PC-3 (cell line): Measurements from ENCODE around the gene WSCD2. TPM values are rescaled to one million over a fixed set of nuclear protein-coding genes. Genes with fewer than 3 reads are reported as not detected.

Experiments used
- ATAC-seq: fragments of 200-7000 bp; cut with Tn5 transposase; 2 replicates; pipeline ENCODE4 v1.9.1; 2020; ENCODE audit warnings: mild to moderate bottlenecking, moderate library complexity
- BruUV-seq: library from RNA; stranded (reverse); fragments of 400-500 nt; replicated peaks from 2 replicates; lab custom pipeline; 2021; lab: Mats Ljungman, UMichigan
- CTCF ChIA-PET: fragments of 300-600 bp; sonication (Branson Sonifier 250); formaldehyde crosslinking; loops from one replicate; lab custom pipeline; 2022; ENCODE audit warnings: antibody characterized with exemption; lab: Charles Lee
- POLR2A ChIA-PET: fragments of 300-600 bp; sonication (Branson Sonifier 250); formaldehyde crosslinking; loops from one replicate; lab custom pipeline; 2022; ENCODE audit warnings: antibody characterized with exemption; ENCODE audit not compliant: unreplicated experiment; lab: Charles Lee
- DNase-seq: peaks from one replicate; pipeline ENCODE4 v3.0.0-alpha.2; 2015
- H2AFZ ChIP-seq: fragments of 300-600 bp; sonication (generic); 2 replicates; pipeline ENCODE4 v1.6.0; 2016; ENCODE audit warnings: antibody characterized with exemption, low read length
- H3F3A ChIP-seq: fragments of 300-600 bp; sonication (generic); one replicate; pipeline ENCODE4 v1.6.0; 2017; ENCODE audit warnings: antibody characterized with exemption, low read length, control low read depth, mild to moderate bottlenecking; ENCODE audit not compliant: unreplicated experiment
- H3K27ac ChIP-seq: fragments of 300-600 bp; sonication (generic); 2 replicates; pipeline ENCODE4 v1.5.1; 2016; ENCODE audit warnings: mild to moderate bottlenecking, low read length
- H3K27me3 ChIP-seq: fragments of 300-600 bp; sonication (generic); 2 replicates; pipeline ENCODE4 v1.6.1; 2016; ENCODE audit warnings: low read length, mixed read lengths
- H3K36me3 ChIP-seq: fragments of 300-600 bp; sonication (generic); 2 replicates; pipeline ENCODE4 v1.6.1; 2016; ENCODE audit warnings: low read depth, mixed run types, low read length, mixed read lengths
- H3K4me1 ChIP-seq: fragments of 300-600 bp; sonication (generic); 2 replicates; pipeline ENCODE4 v1.5.1; 2016; ENCODE audit warnings: low read length; ENCODE audit not compliant: insufficient read depth
- H3K4me2 ChIP-seq: fragments of 300-600 bp; sonication (generic); 2 replicates; pipeline ENCODE4 v1.6.0; 2016; ENCODE audit warnings: low read length
- H3K4me3 ChIP-seq: fragments of 300-600 bp; sonication (generic); 2 replicates; pipeline ENCODE4 v1.5.1; 2016; ENCODE audit warnings: mild to moderate bottlenecking, low read length, mixed read lengths
- H3K79me2 ChIP-seq: fragments of 300-600 bp; sonication (generic); 2 replicates; pipeline ENCODE4 v1.6.1; 2017; ENCODE audit warnings: low read length, mixed read lengths
- H3K9ac ChIP-seq: fragments of 300-600 bp; sonication (generic); 2 replicates; pipeline ENCODE4 v1.6.0; 2016; ENCODE audit warnings: mild to moderate bottlenecking, low read length
- H3K9me2 ChIP-seq: fragments of 300-600 bp; sonication (generic); replicated peaks from 2 replicates; pipeline ENCODE4 v1.6.1; 2016; ENCODE audit warnings: mixed run types, low read length, mixed read lengths
- H3K9me3 ChIP-seq: fragments of 300-600 bp; sonication (generic); 2 replicates; pipeline ENCODE4 v1.6.1; 2016; ENCODE audit warnings: low read length, mixed read lengths
- H4K20me1 ChIP-seq: fragments of 300-600 bp; sonication (generic); 2 replicates; pipeline ENCODE4 v1.6.1; 2016; ENCODE audit warnings: low read length, mixed read lengths
- CTCF ChIP-seq: fragments of 300-600 bp; sonication (generic); conservative IDR thresholded peaks from 2 replicates; pipeline ENCODE4 v1.5.1; 2017; ENCODE audit warnings: antibody characterized with exemption, low read depth, mild to moderate bottlenecking, low read length
- EZH2 ChIP-seq: fragments of 300-600 bp; sonication (generic); IDR thresholded peaks from one replicate; pipeline ENCODE4 v1.6.1; 2017; ENCODE audit warnings: antibody characterized with exemption, mild to moderate bottlenecking, low read length; ENCODE audit not compliant: unreplicated experiment
- EZH2phosphoT487 ChIP-seq: fragments of 300-600 bp; sonication (generic); IDR thresholded peaks from 2 replicates; pipeline ENCODE4 v1.6.1; 2018; ENCODE audit warnings: mild to moderate bottlenecking, antibody characterized with exemption, low read length, borderline replicate concordance
- intact Hi-C: fragments of 100-400 bp; cut with micrococcal nuclease; formaldehyde crosslinking; loops from 2 replicates; pipeline ENCODE4 v1.9.0; 2023
- total RNA-seq: library from RNA; depleted of rRNA; stranded (reverse); fragments of >200 nt; gene quantifications from 2 replicates; pipeline ENCODE4 v1.2.3, GENCODE V29; 2014

WSCD2 gene
- total RNA-seq, 1 experiment from 2014 or later = not detected

GRCh38 chr12:108127654-108128053, 1.4 kb upstream of the WSCD2 start:
- H3K36me3 ChIP-seq = no peaks in the 10 kb centered on the region
- H3K27me3 ChIP-seq = peaks cover 74% of the 10 kb centered on the region
- no peak overlapping the region for H3K4me2 ChIP-seq
- no peak overlapping the region for H3K9ac ChIP-seq
- H4K20me1 ChIP-seq = no peaks in the 10 kb centered on the region
- DNase-seq = no peak
- ATAC-seq = no peak
- no peaks in the 10 kb centered on the region for H3K4me1 ChIP-seq
- H3K9me3 ChIP-seq = no peaks in the 10 kb centered on the region
- BruUV-seq = no TSS peak
- no peak overlapping the region for H3K27ac ChIP-seq
- H2AFZ ChIP-seq = no peak overlapping the region
- TF ChIP-seq EZH2 (no peak), EZH2phosphoT487 (no peak), CTCF (no peak)
- intact Hi-C loops = no loop called here
- ChIA-PET POLR2A (no interaction called here), CTCF (no interaction called here)
- no peaks in the 10 kb centered on the region for H3F3A ChIP-seq
- no peaks in the 10 kb centered on the region for H3K9me2 ChIP-seq
- H3K4me3 ChIP-seq = no peak overlapping the region
- H3K79me2 ChIP-seq = no peaks in the 10 kb centered on the region

- no peaks in the 10 kb centered on the region for H3K36me3 ChIP-seq
- intact Hi-C loops = no loop called here
- DNase-seq = no peak
- CTCF ChIA-PET = no interaction called here
- no peaks in the 10 kb centered on the region for H3K4me1 ChIP-seq
- TF ChIP-seq EZH2 (no peak), EZH2phosphoT487 (no peak), CTCF (no peak)
- no TSS peak for BruUV-seq
- peaks cover 82% of the 10 kb centered on the region for H3K27me3 ChIP-seq
- H3K4me2 ChIP-seq = peak overlapping the region; percentile 77
- H4K20me1 ChIP-seq = no peaks in the 10 kb centered on the region
- no peaks in the 10 kb centered on the region for H3K9me3 ChIP-seq
- H2AFZ ChIP-seq = 0 out of 2 replicates have a peak overlapping the region, but pooled peaks have one; percentile 48
- no peaks in the 10 kb centered on the region for H3K9me2 ChIP-seq
- POLR2A ChIA-PET = no interaction called here
- H3K9ac ChIP-seq = no peak overlapping the region
- ATAC-seq = no peak
- no peaks in the 10 kb centered on the region for H3F3A ChIP-seq
- H3K79me2 ChIP-seq = no peaks in the 10 kb centered on the region
- no peak overlapping the region for H3K27ac ChIP-seq
- peak overlapping the region; percentile 54; the same call in 1 of the 2 replicates for H3K4me3 ChIP-seq
Measured at GRCh38 chr12:108128221-108129016, 669 bp upstream of the WSCD2 start.

GRCh38 chr12:108131035-108131434, 1.9 kb downstream of the WSCD2 start:
- ChIA-PET CTCF (no interaction called here), POLR2A (no interaction called here)
- BruUV-seq = no TSS peak
- Histone ChIP-seq H4K20me1 (no peaks in the 10 kb centered on the region), H3K9me3 (no peaks in the 10 kb centered on the region), H3K4me1 (no peaks in the 10 kb centered on the region), H3K27me3 (peaks cover 96% of the 10 kb centered on the region), H3K9me2 (no peaks in the 10 kb centered on the region), H3K9ac (no peak overlapping the region), H3K79me2 (no peaks in the 10 kb centered on the region), H3K4me2 (no peak overlapping the region), H3K27ac (no peak overlapping the region), H2AFZ (no peak overlapping the region), H3K4me3 (no peak overlapping the region), H3K36me3 (no peaks in the 10 kb centered on the region), H3F3A (no peaks in the 10 kb centered on the region)
- no peak for TF ChIP-seq EZH2
- ATAC-seq = no peak
- no peak for DNase-seq
- intact Hi-C loops = no loop called here
